NCI-H2029 (cell line): ENCODE measurements around the gene AGXT.

ENCODE experiments used
- DNase-seq: peaks from one replicate; lab custom pipeline; 2025; lab: John Stamatoyannopoulos, UW

Gene AGXT

DNA sequence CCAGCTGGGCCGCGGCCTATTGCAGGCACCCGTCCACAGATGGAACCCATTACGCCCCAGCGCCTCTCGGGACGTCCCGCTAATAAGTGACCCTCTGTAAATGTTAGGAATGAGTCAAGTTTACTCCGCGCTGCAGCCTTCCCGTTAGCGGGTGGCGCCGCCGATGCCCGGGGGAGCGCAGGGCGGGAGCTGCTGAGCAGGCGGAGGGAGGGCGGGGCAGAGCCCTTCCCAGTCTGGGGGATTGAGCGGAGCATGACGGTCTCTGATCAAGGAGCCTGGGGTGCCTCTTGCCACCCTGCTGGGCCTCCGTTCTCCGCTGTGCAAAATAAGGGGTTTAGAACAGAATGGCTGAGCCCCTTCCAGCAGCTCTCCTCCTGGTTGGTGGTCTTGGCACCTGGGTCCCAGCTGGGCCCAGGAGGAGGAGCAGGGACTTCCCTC lies 48.0 kb downstream of the AGXT start:
- no peak for DNase-seq

DNA sequence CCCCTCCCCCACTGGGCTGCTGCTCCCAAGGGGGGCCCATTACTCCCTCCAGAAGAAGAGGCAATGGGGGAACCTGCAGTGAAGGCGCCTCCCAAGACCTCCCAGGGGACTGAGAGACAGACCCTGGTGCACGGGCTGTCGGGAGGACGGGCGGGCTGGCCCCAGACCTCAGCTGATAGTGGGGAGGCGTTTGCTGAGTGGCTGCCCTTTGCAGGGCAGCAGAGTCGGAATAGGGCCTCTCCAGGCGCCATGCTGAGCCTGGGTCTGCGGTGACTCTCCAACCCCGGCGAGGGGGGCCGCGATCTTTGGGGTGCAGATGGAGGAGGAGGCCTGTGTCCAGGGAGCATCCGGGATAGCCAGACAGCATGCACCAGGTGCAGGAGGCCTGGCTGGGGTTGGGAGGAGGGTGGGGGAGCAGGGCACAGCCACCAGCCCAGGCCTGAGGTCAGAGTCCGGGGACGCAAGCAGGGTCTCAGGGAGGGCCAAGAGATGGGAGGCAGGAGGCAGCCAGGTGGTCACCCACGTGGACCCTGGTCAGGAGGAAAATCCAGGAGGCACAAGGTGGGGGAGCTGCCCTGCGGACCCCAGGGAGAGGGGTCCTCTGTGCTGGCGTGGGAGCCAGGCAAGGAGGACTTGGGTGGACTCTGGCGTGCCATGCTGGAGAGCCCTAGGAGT lies 48.5 kb downstream of the AGXT start:
- no peak for DNase-seq

DNA sequence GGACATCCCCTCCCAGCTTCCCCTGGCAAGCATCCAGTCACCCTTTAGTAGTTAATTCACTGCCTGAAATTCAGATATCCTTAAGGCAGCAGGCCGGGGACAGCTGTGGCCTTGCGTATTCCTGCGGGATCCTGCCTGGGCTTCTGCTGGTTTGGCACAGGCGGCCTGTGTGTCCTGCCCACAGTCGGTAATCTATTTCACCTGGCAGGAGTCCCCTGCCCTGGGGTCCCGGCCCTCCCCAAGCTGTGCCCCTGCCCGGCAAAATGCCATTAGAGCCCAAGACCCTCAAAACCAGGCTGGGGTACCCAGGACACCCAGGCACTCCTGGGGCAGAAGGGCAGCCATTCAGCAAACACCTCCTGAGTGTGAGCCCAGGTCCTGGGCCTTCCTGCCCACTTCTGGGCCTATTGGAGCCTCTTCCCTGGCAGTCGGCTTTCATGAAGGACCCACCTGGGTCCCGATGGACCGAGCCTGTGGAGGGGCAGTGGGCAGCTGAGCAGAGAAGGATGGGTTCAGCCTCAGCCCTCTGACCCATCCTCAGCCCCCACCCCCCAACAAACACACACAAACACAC lies 49.1 kb downstream of the AGXT start:
- DNase-seq: no peak

DNA sequence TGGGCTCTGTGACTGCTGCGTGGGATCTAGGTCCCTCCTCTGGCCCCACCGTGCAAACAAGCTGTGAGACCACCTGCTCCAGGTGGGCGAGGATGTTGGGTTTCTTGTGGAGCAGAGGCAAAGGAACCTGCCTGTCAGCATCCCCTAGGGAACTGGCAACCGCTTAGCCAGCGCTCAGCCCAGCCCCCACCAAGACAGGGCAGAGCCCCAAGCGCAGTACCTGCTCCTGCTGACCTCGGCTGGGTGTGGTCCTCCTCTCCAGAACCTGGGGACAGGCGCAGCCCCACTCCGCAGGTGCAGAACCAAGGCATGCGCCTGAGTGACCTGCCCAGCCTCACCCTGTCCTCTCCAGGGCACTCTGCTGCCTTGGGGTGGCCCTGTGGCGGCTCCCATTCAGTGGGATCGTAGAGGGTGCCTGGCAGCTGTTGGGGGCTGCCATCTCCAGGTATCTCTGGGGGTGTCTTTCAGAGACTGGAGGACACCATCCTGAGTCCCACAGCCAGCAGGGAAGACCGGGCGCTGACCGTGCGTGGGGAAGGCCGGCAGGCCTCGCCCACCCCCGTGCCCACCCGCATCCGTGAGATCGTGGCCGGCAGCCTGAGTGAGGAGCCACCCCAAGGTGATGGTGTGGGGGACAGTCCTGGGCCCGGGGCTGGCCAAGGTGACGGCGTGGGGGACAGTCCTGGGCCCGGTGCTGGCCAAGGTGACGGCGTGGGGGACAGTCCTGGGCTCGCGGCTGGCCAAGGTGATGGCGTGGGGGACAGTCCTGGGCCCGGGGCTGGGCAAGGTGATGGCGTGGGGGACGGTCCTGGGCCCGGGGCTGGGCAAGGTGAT lies 49.9 kb downstream of the AGXT start:
- DNase-seq: no peak

DNA sequence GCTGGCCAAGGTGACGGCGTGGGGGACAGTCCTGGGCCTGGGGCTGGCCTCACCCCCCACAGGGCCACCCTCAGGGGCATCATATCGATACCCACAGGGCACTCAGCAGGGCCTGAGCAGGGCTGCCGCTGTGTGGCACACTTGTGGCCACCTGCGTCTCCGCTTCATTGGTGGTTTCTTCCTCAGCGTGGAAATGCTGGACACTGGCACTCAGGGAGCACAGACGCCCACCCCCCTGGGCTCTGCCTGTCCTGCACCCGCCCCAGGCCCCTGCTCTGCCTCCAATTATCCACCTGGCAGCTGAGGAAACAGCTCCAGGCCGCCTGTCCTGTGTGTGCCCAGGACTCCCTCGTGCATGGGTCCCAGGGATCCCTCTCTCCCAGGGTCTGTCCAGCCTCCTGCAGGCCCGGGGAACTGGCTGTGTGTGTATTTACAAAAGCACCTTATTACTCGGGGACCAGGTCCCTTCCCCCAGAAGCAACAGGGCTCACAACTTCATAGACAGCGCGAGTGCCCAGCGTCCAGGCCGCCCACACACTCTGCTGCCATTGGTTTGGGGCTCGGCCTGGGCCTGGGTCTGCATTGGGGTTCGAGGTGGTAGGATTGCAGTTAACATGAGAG lies 50.6 kb downstream of the AGXT start:
- no peak for DNase-seq

DNA sequence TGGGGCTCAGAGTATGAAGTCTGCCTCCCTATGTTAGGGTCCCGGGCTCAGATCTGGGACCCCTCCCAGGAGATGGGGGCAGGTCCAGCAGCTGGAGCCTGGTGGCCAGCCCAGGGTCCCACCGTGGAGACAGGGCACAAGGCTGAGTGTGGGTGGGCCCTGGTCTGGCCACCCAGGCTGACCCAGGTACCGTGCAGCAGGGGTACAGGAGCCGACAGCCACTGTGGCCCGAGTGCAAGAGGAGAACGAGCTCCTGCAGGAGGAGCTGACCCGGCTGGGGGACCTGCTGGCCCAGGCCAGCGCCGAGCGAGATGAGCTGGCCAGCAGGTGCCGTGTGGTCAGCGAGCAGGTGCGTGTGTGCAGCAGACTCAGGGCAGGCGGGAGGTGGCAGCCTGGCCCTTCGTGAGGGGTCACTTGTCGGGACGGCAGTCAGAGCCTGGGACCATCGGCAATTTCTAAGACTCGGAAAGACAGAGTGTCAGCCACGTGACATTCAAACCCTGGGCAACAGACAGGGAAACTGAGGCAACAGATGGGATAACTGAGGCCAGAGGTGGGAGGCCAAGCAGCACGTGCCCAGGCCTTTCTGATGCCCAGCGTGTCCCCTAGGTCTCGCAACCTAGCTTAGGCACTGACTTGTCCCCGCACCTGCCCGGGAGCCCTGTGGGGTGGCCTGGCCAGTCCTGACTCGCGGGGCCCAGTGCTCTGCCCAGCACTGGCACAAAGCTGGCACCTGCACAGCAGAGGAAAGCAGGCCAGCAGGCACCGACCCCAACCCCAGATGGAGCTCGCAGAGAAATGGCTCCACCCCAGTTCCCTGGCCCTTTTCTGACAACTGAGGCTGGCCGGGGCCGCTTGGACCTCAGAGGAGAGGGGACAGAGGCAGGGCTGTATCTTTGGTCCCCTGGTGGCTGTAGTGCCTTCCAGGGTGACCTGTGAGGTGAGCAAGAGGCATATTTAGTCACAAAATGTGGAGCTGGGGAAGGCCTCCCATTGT lies 51.5 kb downstream of the AGXT start:
- DNase-seq: no peak

DNA sequence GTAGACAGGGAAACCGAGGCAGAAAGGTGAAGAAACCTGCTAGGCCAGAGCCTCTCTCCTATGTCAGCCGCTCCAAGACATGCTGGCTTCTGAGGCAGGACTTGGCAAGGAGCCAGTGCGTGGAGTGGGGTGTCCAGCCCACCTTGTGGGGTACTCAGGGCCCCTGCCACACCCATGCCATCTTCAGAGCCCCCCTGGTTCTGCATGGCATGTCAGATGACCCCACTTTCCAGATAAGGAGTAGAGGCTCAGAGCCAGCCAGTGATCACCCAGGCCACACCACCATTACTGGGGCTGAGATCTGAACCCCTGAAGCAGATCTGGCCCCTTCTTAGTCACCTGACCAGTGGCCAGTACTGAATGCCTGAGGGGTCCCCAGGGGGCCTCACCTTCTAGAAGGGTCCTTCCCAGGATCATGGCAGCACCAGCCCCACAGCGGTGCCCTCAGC lies 52.2 kb downstream of the AGXT start:
- DNase-seq: no peak

DNA sequence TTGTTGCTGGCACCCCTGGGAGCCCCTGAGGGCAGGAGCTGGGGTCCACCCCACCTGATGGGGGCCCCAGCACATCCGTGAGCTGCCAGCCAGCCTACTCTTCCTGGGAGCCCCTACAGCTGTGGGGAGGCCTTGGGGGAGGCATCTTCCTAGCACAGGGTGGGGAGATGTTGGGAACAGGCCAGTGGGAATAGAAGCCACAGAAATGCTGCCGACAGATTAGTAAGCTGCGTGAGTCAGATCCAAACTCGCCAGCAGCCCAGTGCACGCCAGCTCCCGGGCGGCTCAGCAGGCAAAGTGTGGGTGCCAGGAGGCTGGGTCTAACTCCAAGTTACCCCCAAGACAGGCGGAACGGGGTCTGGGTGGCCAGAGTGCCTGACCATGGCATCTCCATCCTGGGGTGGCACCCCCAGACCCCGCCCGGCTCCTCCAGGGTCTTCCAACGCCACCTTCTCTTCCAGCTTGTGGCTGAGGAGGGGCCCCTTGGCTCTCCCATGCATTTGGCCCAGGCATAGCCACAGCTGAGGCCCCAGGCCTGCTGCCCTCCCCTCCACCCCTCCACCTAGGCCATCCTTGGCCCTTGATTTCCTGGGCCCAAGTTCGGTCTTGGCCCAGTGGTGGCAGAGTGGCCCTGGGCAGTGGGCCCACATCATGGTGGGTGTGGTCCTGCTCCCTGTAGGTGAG lies 52.8 kb downstream of the AGXT start:
- no peak for DNase-seq

DNA sequence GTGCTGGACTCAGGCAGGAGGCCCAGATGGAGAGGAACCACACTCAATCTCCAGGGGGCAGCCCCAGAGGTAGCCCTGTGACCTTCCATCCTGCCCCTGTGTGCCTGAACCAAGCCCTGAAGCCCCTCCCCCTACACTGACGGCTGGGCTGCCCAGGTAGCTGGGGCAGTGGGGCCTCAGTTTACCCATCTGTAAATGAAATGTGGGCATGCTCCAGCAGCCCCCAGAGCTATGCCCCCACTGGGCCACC lies 53.3 kb downstream of the AGXT start:
- DNase-seq: no peak

DNA sequence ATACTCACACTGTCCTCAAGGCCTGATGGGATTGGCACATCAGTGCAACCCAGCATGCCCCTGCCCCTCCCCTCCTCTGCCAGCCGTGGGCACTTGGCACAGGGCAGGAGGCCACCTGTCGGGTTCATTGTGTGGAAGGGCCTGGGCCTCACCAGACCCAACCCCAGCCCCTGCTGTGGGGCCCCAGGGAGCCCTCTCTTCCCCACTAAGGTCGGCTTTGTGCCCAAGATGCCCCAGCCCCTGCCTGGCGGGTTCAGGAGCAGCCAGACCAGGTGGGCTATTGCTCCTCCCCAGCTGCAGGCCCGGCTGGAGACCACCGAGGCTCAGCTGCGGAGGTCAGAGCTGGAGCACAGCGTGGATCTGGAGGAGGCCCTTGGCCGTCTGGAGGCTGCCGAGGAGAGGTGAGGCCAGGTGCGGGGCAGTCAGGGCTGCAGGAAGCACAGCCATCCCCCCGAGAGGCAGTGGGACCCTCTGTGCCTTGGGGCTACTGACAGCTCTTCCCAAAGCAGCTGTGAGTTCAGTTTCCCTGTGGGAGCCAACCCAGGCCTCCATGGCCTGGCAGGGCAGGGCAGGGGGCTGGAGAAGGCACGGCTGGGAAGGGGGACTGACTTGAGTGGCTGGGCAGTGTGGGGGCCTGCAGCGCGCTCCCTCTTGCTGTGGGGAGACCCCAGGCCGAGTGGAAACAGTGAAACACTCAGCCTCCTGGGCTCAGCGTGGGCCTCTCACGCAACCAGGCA lies 53.8 kb downstream of the AGXT start:
- no peak for DNase-seq

DNA sequence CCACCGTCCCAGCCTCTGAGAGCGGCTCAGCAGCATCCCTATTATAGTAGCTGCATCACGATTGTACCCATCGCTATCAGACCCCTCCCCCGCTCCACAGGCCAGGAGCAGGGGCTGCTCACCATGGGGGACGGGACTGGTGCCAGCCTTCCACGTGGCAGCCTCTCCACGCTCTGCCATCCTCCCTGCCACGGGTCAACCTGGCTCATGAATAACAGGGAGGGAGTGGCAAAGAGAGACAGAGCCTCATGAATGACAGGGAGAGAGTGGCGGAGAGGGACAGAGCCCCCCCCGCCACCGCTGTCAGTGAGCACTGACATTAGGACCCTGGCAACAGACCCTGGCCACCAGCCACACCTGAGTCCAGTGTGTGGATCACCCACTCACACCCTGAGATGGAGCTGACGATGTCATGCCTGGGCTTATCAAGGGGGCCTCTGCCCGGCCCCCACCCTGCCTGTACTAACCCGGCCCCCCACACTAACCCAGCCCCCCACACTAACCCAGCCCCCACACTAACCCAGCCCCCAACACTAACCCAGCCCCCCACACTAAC lies 54.4 kb downstream of the AGXT start:
- DNase-seq: no peak

DNA sequence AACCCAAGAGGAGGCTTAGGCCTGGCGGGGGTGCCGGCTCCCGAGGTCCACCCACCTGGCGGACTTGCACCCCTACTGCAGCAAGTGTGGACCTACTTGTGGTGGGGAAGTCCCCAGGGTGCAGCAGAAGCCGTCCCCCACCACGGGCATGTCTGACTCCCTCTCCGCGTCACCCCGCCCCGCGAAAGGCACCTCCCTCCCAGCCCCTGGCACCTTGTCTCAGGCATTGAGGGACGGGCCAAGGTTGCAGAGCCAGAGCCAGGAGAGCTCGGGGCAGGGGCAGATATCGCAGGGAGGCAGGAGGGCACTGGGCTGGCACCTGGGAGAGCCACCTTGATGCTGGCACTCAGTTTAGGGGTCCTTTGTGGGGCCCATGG lies 56.6 kb downstream of the AGXT start:
- no peak for DNase-seq

DNA sequence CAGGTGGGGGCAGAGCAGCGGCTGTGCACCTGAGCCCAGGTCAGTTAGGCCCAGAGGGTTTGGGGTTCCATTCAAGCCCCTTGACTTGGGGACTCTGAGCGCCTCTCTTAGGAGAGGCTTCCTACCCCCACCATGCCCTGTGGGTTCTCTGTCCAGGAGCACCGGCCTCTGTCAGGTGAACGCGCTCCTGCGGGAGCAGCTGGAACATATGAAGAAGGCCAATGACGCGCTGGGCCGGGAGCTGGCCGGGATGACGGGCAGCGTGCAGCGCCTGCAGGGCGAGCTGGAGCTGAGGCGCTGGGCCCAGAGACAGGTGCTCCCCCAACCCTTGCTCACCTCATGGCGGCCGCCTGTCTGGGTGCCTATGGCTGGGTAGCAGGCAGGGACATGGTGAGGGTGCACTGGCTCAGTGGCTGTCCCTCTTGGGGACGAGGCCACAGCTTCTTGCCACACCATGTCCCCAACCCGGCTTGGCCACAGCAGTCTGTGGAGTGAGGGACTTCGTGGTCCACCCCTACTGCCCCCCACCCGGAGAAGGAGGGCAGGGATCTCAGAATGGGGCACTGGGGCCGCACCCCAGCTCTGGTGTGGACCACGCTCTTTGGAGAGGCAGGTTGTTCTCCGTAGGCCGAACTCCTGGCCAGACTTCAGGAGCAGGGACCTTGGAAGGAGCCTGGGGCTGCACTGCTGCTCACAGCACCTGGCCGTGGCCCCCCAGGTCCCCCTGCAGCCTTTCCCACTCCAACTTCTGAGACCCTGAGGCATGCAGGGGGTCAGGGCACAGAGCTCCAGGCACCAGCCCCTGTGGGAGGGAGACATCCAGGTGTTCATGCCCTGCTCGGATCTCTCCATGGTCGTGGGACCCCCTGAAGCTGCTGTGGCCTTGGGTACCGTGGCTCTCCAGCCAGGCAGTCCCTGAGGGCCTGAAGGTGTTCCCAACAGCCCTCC lies 57.2 kb downstream of the AGXT start:
- no peak for DNase-seq

DNA sequence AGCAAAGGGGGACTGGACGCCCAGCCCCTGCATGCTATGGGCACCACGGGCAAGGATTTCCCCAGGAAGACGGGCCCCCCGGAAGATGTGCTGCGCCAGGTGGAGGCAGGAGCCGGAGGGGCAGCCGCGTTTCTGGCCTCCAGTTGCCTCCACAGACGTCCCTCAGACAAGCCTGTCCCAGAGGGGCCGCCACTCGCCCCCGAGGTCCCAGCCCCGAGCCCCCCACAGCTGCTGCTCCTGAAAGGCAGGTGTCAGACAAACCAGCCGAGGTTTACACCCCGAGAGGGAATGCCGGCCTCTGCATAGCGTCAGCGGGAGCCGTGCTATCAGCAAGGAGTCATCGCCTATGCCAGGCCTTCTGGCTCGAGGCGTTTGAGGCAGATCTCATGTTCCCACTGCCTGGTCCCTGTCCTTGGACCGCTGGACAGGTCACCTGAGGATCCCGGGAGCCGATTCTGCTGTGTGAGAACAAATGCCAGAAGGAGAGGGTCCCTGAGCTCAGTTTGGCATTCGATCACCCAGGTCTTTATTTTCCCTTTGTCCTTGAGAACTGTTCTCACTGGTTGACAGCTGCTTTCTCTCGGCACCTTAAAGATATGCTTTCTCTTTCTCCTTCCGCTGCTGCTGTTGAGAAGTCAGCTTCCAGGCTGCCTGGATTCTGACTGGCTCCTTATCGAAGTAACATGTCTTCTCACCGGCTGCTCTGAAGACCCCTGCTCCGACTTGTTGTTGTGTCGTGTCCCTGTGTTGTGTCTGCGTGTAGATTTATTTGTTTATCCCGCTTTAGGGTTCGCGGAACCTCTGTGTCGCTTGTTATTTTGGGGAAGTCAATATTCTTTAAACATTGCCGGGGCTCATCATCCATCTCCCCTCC lies 58.1 kb downstream of the AGXT start:
- no peak for DNase-seq

DNA sequence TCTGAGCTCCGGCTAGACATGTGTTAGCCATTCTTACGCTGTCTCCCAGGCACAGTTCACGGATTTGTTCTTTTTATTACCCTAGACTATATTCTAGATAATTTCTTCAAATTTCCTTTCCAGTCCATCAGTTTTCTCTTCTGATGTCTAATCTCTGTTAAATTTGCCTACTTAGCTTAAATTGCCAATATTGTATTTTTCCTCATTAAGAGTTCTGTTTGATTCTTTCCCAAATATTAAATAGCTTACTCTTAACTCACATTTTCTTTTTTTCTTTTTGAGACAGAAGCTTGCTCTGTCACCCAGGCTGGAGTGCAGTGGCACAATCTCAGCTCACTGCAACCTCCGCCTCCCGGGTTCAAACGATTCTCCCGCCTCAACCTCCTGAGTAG lies 58.8 kb downstream of the AGXT start:
- DNase-seq: no peak

DNA sequence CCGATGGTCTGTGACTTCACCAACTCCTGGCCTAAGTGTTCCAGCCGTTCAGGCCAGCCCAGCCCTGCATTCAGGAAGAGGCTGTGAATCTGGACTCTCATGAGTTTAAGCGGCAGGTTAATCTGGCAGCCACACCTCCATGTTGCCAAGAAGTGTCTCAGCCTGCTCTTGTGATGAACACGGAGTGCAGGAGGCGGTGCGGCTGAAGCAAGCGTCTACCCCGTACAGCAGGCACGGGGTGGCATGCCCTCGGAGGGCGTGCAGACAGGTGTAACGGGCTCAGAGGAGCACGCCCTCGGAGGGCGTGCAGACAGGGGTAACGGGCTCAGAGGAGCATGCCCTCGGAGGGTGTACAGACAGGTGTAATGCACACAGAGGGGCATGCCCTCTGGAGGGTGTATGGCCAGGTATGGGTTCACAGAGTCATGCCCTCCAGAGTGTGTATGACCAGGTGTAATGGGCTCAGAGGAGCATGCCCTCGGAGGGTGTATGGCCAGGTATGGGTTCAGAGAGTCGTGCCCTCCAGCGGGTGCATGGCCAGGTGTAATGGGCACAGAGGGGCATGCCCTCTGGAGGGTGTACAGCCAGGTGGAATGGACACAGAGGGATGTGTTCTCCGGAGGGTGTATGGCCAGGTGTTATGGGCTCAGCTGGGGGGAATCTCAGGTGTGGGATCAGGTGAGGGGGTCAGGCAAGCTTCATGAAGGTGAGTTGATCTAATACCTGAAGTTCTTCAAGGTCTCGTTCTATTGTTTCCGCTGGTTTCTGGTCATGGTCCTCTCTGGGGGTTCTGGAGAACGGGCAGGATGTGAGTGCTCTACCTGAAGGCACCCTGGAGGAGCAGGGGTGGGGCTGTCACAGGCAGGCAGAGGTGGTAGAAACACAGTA lies 60.1 kb downstream of the AGXT start:
- DNase-seq: no peak
